Caco-2 (cell line): Measurements from ENCODE around the gene AK9. TPM values are rescaled to one million over a fixed set of nuclear protein-coding genes. Genes with fewer than 3 reads are reported as not detected.

Source experiments
- BruUV-seq: library from RNA; stranded (reverse); fragments of 400-500 nt; replicated peaks from 2 replicates; lab custom pipeline; 2021; lab: Mats Ljungman, UMichigan
- CTCF ChIA-PET: fragments of 300-600 bp; sonication (Branson Sonifier 250); formaldehyde crosslinking; loops from one replicate; lab custom pipeline; 2022; ENCODE audit warnings: antibody characterized with exemption; lab: Charles Lee
- POLR2A ChIA-PET: fragments of 300-600 bp; sonication (Branson Sonifier 250); formaldehyde crosslinking; loops from one replicate; lab custom pipeline; 2022; ENCODE audit warnings: antibody characterized with exemption; lab: Charles Lee
- DNase-seq, 2 experiments: peaks; one replicate each; pipeline versions ENCODE4 v3.0.0 to v3.0.0-alpha.2; 2020 to 2022
- H3K27me3 ChIP-seq: replicated peaks from 2 replicates; pipeline ENCODE4 v1.6.0; 2011; ENCODE audit warnings: low read length; ENCODE audit not compliant: control insufficient read depth, insufficient read depth
- H3K36me3 ChIP-seq: 2 replicates; pipeline ENCODE4 v1.5.1; 2011; ENCODE audit warnings: low read length; ENCODE audit not compliant: control insufficient read depth, insufficient read depth
- H3K4me1 ChIP-seq: fragments of 250-450 bp; sonication (Bioruptor Pico); 2 replicates; pipeline ENCODE4 v1.5.1; 2020; ENCODE audit warnings: mild to moderate bottlenecking
- H3K4me3 ChIP-seq: 2 replicates; pipeline ENCODE4 v1.5.1; 2011; ENCODE audit warnings: low read depth, mild to moderate bottlenecking, control low read depth, low read length
- H3K9me3 ChIP-seq: fragments of 250-450 bp; sonication (Bioruptor Pico); 2 replicates; pipeline ENCODE4 v1.5.1; 2020; ENCODE audit warnings: mild to moderate bottlenecking, moderate library complexity
- H3K27ac Mint-ChIP-seq: one replicate; pipeline ENCODE4 v1.8.0; 2022; ENCODE audit warnings: mixed read lengths; ENCODE audit not compliant: unreplicated experiment
- H3K27me3 Mint-ChIP-seq: one replicate; pipeline ENCODE4 v1.8.0; 2022; ENCODE audit warnings: mixed read lengths; ENCODE audit not compliant: insufficient read depth, unreplicated experiment
- H3K36me3 Mint-ChIP-seq: one replicate; pipeline ENCODE4 v1.8.0; 2022; ENCODE audit warnings: mild to moderate bottlenecking, mixed read lengths; ENCODE audit not compliant: insufficient read depth, unreplicated experiment
- H3K4me1 Mint-ChIP-seq: one replicate; pipeline ENCODE4 v1.8.0; 2022; ENCODE audit warnings: low read depth, mixed read lengths; ENCODE audit not compliant: unreplicated experiment
- H3K4me3 Mint-ChIP-seq: one replicate; pipeline ENCODE4 v1.8.0; 2022; ENCODE audit warnings: mild to moderate bottlenecking, moderate library complexity, mixed read lengths; ENCODE audit not compliant: unreplicated experiment
- H3K9me3 Mint-ChIP-seq: one replicate; pipeline ENCODE4 v1.8.0; 2022; ENCODE audit warnings: mixed read lengths; ENCODE audit not compliant: unreplicated experiment
- intact Hi-C: fragments of 100-400 bp; cut with micrococcal nuclease; formaldehyde crosslinking; loops from one replicate; pipeline ENCODE4 v1.10.0; 2022; ENCODE audit not compliant: unreplicated experiment
- total RNA-seq: library from RNA; stranded (reverse); gene quantifications from 2 replicates; pipeline ENCODE4 v1.2.3, GENCODE V29; 2022
- TF ChIP-seq, protein P1 (sequence below), 2 experiments: fragments of 200-600 bp in 1 of 2; IDR thresholded peaks; 1 replicate in 1 of 2; 2 replicates in 1 of 2; pipeline versions ENCODE4 v1.5.1 to v1.8.0; 2011 to 2022; ENCODE audit warnings: antibody characterized with exemption in 1 of 2, control low read depth in 1 of 2, inconsistent platforms in 1 of 2, low read depth in 1 of 2, low read length in 1 of 2, mild to moderate bottlenecking in 1 of 2, moderate library complexity in 1 of 2; ENCODE audit not compliant: insufficient read depth in 1 of 2, severe bottlenecking in 1 of 2, unreplicated experiment in 1 of 2

AK9 gene
- total RNA-seq, 1 experiment from 2014 or later: 3.4 TPM

DNA sequence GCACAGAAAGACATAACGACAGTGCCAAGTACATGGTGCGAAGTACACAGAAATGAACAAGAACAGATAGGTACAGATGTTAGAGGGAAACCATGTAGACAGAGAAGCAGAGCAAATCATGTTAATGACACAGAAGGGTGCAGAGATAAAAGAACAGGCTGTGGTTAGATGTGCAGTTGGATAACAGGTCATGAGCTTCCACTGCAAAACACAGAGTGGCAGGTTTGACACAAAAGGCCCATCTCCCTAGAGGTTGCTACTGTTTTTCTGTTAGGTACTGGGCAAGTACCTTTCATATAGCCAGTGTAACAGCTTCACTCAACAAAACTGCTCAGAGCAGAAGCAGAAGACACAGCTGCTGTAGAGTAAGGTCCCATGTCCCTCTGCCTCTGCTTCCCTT, 84.6 kb downstream of the AK9 start:
- no peak for DNase-seq
- peaks cover 4% of the 10 kb centered on the region for H3K9me3 Mint-ChIP-seq
- TF ChIP-seq, protein P1, sequence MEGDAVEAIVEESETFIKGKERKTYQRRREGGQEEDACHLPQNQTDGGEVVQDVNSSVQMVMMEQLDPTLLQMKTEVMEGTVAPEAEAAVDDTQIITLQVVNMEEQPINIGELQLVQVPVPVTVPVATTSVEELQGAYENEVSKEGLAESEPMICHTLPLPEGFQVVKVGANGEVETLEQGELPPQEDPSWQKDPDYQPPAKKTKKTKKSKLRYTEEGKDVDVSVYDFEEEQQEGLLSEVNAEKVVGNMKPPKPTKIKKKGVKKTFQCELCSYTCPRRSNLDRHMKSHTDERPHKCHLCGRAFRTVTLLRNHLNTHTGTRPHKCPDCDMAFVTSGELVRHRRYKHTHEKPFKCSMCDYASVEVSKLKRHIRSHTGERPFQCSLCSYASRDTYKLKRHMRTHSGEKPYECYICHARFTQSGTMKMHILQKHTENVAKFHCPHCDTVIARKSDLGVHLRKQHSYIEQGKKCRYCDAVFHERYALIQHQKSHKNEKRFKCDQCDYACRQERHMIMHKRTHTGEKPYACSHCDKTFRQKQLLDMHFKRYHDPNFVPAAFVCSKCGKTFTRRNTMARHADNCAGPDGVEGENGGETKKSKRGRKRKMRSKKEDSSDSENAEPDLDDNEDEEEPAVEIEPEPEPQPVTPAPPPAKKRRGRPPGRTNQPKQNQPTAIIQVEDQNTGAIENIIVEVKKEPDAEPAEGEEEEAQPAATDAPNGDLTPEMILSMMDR (IDR thresholded peaks at IDR 0.05; ENCODE audit: insufficient read depth in 1 of 2, low read depth in 1 of 2, low read length in 1 of 2, severe bottlenecking in 1 of 2, unreplicated experiment in 1 of 2): no peak
- no peaks in the 10 kb centered on the region for H3K36me3 ChIP-seq
- no peaks in the 10 kb centered on the region for H3K4me1 ChIP-seq
- peaks cover 8% of the 10 kb centered on the region; the same call in 1 of the 2 replicates for H3K9me3 ChIP-seq
- H3K4me3 ChIP-seq: no peak overlapping the region
- BruUV-seq: no TSS peak
- no peaks in the 10 kb centered on the region for H3K36me3 Mint-ChIP-seq
- ChIA-PET CTCF (no interaction called here), POLR2A (no interaction called here)
- H3K4me3 Mint-ChIP-seq: no peak overlapping the region
- H3K27me3 ChIP-seq: no peaks in the 10 kb centered on the region
- H3K27me3 Mint-ChIP-seq: peaks cover 6% of the 10 kb centered on the region
- H3K4me1 Mint-ChIP-seq: no peaks in the 10 kb centered on the region
- no peak overlapping the region for H3K27ac Mint-ChIP-seq
- intact Hi-C loops: no loop called here

GRCh38 chr6:109595998-109596397, 95.0 kb downstream of the AK9 start:
- H3K4me3 Mint-ChIP-seq: no peak overlapping the region
- peaks cover 10% of the 10 kb centered on the region for H3K9me3 Mint-ChIP-seq
- H3K27me3 ChIP-seq: no peaks in the 10 kb centered on the region
- intact Hi-C loops: loop anchor here (5.0 kb wide), 1 partner anchor 96 kb away; the partner anchor contains the start of genes AK9 and FIG4
- no peak overlapping the region for H3K4me3 ChIP-seq
- no peaks in the 10 kb centered on the region for H3K36me3 ChIP-seq
- no peaks in the 10 kb centered on the region; the same call in 1 of the 2 replicates for H3K9me3 ChIP-seq
- H3K4me1 Mint-ChIP-seq: no peaks in the 10 kb centered on the region
- no peaks in the 10 kb centered on the region for H3K36me3 Mint-ChIP-seq
- BruUV-seq: no TSS peak
- H3K27me3 Mint-ChIP-seq: peaks cover 8% of the 10 kb centered on the region
- ChIA-PET CTCF (interaction anchor here (0.7 to 1.4 kb wide), 3 partner anchors 95 to 443 kb away, joined by 4 to 7 read pairs (median 6); partner anchors contain the start of genes AK9 and FIG4), POLR2A (interaction anchor here (0.5 kb wide), 1 partner anchor 113 kb away, joined by 7 read pairs; no protein-coding TSS in a partner anchor)
- peak in 1 of 2 experiments; percentile 19 for DNase-seq
- TF ChIP-seq, protein P1 (IDR thresholded peaks at IDR 0.05; ENCODE audit: insufficient read depth in 1 of 2, low read depth in 1 of 2, low read length in 1 of 2, severe bottlenecking in 1 of 2, unreplicated experiment in 1 of 2): peak; percentile 38 to 42
- H3K27ac Mint-ChIP-seq: no peak overlapping the region
- no peaks in the 10 kb centered on the region for H3K4me1 ChIP-seq

DNA sequence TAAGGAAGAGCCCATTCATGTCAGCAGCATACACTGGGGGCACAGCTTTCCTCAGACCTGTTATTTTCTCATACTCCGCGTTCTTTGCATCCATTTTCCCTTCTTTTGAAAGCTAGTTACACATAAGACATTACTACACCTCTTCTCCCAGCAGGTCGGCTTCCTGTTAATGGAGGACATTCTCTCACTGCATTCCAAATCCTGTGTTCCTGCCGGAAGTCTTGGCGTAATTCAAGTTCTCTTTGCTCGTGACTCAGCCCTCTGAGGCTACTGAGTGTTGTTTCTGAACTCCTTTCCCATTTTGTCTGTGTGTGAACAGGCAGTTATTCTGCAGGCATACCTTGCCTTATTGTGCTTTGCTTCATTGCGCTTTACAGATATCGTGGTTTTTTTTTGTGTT, 110.5 kb downstream of the AK9 start:
- intact Hi-C loops: no loop called here
- Mint-ChIP-seq H3K9me3 (no peaks in the 10 kb centered on the region), H3K4me3 (no peak overlapping the region), H3K36me3 (no peaks in the 10 kb centered on the region), H3K27ac (no peak overlapping the region), H3K4me1 (no peaks in the 10 kb centered on the region), H3K27me3 (peaks cover 8% of the 10 kb centered on the region)
- Histone ChIP-seq H3K4me1 (no peaks in the 10 kb centered on the region), H3K36me3 (no peaks in the 10 kb centered on the region), H3K9me3 (no peaks in the 10 kb centered on the region), H3K27me3 (no peaks in the 10 kb centered on the region), H3K4me3 (no peak overlapping the region)
- POLR2A ChIA-PET: no interaction called here
- TF ChIP-seq, protein P1 (IDR thresholded peaks at IDR 0.05; ENCODE audit: insufficient read depth in 1 of 2, low read depth in 1 of 2, low read length in 1 of 2, severe bottlenecking in 1 of 2, unreplicated experiment in 1 of 2): no peak
- no TSS peak for BruUV-seq
- CTCF ChIA-PET: no interaction called here
- DNase-seq: no peak
